Keratinocyte (primary cell): ENCODE measurements around the gene RHOF.

Experiments
- CTCF ChIP-seq, 3 experiments: IDR thresholded peaks in 1 of 3; conservative IDR thresholded peaks in 1 of 3; optimal IDR thresholded peaks in 1 of 3; 2 replicates in 2 of 3; 3 replicates in 1 of 3; pipeline versions ENCODE3 to v1.5.1; 2011; ENCODE audit warnings: low read length in 3 of 3, mild to moderate bottlenecking in 3 of 3, moderate library complexity in 2 of 3, control low read depth in 1 of 3, inconsistent platforms in 1 of 3; ENCODE audit not compliant: insufficient read depth in 2 of 3; ENCODE audit errors: extremely low read depth in 1 of 3
- EZH2 ChIP-seq: IDR thresholded peaks from one replicate; pipeline ENCODE4 v1.6.1; 2012; ENCODE audit warnings: inconsistent platforms, mild to moderate bottlenecking, low read length, moderate library complexity

DNA sequence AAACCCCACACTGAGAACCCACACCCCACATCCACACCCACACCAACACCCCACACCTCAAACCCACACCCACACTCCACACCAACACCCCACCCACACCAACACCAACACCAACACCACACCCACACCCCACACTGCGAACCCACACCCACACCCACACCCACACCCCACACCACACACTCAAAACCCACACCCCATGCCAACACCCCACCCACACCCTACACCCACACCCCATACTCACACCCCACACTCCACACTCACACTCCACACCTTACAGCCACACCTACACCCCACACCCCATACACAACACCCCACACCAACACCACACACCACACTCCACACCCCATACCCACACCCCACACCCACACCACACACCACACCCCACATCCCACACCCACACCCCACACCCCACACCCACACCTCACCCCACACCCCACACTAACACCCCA is 43.0 kb downstream of the RHOF start:
- no peak for TF ChIP-seq CTCF (optimal IDR thresholded peaks at IDR 0.05 in 1 of 3, IDR thresholded peaks at IDR 0.05 in 1 of 3, conservative IDR thresholded peaks at IDR 0.05 in 1 of 3; ENCODE audit: extremely low read depth in 1 of 3, insufficient read depth in 2 of 3, low read length in 3 of 3)
- TF ChIP-seq EZH2, result no peak
